SH-SY5Y (cell line): Measurements from ENCODE around the gene SLC6A2.
A peak's percentile ranks its signal among the peaks of the same experiment; 100 is the strongest.

Experiments used
- GATA2 ChIP-seq: IDR thresholded peaks from 2 replicates; pipeline ENCODE4 v1.6.1; 2011; ENCODE audit warnings: mild to moderate bottlenecking, low read depth, low read length
- GATA3 ChIP-seq: IDR thresholded peaks from 2 replicates; pipeline ENCODE4 v1.6.1; 2011; ENCODE audit warnings: low read depth, mild to moderate bottlenecking, low read length, moderate library complexity

The SLC6A2 gene

DNA sequence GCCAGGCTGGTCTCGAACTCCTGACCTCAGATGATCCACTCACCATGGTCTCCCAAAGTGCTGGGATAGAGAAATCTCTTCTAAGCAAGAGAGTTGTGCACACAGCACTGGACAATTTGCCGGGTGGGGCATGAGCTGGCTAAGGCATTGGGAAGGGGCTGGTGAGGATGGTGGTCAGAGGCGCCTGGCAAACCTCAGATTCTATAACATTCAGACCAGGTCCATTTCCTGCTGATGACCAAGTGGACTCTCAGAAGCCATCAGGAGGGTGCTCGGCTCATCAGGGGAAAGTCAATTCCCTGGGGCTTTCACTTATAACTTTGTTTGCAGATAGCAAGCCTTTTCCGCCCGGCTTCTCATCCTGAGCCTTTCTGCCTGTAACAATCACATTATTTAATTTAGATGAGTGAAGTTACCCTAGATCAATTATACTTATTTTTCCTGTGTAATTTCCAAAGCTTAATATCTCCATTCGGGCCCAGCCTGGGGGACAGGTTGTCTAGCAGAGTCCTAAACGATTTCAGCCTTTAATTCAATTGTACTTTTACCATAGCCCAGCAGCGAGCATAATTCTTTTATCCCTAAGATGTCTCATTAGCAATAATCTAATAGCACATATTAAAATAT is 15.0 kb upstream of the SLC6A2 start:
- no peak for TF ChIP-seq GATA3
- TF ChIP-seq GATA2, result no peak

DNA sequence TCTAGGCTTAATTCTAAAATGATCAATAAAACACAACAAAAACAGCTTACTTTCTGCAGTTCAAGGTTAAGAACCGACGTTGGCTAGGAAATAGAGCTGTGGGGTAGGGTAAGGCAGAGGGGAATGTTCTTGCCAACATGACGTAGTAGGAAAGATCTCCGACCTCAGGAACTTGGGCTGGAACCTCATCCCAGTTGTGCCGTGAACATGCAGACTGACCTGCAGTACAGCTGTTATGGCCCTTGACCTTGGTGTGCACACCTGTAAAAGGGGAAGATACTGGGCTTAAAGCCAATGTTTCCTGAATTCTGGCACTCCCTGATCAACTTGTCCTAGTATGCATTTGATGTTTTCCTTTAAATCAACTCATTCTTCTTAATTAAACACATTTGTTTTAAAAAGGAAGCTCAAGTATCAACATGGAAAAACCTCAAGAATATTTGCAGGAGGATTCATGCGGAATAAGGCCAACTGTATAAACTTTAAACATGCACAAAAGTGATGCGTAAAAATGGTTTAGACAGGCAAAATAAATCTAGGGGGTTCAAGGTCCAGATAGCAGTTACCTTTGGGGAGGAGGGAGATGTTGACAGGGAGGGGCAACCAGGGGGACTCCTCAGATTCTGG is 14.2 kb upstream of the SLC6A2 start:
- TF ChIP-seq GATA2 (no peak), GATA3 (no peak)

DNA sequence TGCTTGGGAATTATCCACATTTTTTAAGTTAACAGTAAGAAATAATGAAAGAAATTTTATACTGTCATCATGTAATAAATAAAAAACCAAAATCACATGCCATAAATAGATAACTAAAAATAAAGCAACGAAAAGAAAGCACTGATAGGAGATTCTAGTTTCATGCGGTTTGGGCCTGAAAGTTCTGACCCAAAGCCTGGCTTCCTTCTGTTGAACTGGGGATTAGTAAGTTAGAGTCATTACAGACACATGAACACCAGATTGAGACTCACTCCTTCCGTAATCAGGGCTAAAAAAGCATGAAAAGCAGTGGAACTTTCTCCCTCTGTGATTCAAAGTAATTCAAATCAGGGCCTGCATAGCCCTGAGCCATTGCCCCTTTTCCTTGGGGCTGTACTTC is 13.2 kb upstream of the SLC6A2 start:
- TF ChIP-seq GATA2, result no peak
- no peak for TF ChIP-seq GATA3

DNA sequence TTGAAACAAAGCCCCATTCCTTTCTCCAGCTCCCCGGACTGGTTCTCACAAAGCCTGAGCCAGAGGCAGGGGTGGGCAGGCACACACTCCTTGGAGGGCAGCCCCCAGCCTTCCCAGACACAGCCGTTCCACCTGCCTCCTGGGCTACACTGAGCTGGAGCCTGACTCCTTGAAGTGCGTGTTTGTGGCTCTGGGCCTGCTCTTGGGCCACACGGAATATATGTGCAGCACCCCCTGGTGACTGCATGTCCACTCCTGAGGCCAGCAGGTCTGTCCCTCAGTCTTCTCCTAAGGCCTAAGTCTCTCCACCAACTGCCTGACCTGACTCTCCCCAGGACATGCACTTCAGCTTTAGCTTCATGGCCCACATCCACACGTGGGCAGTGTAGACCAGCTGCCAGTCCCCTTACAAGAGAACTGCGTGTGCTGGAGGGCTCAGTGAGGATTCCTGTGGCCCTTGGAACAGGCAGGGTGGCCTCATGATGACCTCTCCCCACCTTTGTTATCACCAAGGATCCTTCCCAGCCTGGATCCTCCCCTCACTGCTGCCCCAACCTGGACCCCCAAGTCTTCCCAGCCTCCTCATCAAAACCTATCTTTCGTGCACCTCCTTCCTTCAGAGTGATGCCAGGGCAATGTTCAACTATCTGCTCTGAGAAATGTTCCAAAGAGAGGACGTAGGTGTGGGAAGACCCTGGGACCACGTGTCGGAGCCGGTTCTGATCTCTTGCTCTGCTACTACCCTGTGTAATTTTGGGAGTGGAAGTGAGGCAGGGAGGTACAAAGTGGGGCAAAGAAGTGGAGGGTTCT is 12.4 kb upstream of the SLC6A2 start:
- no peak for TF ChIP-seq GATA3

DNA sequence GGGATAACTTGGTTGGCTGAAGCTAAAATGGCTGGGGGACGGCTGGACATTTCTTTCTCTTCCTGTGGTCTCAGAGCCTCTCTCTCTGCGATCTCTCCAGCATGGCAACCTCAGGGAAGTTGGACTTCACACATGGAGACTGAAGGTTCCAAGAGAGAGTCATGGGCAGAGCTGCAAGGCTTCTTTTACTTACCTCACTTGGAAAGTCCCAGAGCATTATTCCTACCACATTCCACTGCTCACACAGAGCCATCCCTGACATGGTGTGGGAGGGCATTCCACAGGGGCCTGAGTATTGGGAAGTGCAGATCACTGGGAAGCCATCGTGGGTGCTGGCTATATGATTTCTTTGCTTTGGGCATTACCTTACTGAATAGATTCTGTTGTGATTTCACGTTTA is 9.8 kb upstream of the SLC6A2 start:
- no peak for TF ChIP-seq GATA2
- TF ChIP-seq GATA3, result no peak

DNA sequence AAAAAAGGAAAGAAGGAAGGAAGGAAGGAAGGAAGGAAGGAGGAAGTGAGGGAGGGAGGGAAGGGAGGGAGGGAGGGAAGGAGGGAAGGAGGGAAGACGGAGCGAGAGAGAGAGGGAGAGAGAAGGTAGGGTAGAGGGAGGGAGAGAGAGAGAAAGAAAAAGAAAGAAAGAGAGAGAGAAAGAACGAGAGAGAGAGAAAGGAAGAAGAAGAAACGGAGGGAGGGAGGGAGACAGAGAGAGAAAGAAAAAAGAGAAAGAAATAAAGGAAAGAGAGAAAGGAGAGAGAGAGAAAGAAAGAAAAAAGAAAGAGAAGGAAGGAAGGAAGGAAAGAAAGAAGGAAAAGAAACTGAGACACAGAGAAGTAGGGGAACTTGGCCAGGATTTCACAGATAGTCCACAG is 8.4 kb upstream of the SLC6A2 start:
- no peak for TF ChIP-seq GATA3

DNA sequence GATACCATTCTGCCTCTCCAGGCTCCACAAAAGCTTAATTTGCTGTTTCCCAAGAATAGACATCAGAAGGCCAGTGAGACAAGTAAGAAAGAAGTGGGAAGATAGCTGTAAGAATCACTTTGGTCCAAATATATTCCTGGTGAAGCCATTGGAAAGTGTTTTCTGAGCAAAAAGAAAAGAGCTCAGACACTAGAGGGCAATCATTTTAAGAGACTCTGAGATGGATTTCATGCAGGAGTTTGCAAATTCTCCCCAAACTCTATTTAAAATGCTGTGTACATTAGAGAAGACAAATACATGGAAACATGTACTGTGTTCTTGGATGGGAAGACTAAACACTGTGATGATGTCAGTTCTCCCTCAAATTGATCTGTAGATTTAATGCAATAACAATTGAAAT is 8.0 kb upstream of the SLC6A2 start:
- TF ChIP-seq GATA3, result no peak
- TF ChIP-seq GATA2, result no peak

DNA sequence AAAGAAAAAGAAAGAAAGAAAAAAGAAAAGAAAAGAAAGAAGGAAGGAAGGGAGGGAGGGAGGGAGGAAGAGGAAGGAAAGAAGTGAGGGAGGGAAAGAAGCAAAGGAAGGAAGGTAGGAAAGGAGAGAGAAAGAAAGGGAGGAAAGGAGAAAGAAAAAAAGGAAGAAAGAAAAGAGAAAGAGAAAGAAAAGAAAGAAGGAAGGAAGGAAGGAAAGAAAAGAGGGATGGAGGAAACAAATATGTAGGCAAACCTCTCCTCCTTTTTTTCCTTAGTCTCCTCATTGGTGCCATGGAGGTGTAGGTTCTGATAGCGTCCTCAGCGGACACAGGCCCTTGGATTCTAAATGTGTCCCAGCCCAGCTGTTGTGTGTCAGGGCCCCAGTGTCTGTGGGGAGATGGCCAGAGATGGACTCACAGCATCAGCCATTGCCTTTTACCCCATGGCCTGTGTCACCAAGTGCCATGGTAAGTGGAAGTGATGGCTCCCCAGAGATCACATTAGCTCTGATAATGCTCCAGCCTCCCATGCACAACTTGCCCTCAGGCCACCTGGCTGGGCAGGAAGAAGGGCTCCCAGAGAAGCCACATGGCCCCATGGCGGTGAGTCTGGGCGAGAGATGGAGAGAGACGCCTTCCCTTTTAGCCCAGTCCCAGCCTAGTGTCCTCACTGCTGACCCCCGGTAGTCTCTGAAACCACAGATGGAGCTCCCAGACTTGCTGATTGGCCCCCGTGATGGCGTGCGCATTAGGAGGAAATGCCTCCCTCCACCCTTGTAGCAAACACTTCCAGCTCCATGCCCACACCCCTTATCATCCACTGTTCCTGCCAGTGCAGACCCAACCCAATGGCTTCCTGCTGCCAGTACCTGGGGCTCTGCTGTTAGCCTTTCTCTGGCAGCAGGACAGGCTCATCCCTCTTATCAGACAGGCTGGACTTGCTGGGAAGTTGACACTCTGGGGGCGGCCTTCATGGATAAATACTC is 3.7 kb upstream of the SLC6A2 start:
- TF ChIP-seq GATA2 (peak; percentile 82), GATA3 (0 out of 2 replicates have a peak, but pooled peaks have one; percentile 54)

DNA sequence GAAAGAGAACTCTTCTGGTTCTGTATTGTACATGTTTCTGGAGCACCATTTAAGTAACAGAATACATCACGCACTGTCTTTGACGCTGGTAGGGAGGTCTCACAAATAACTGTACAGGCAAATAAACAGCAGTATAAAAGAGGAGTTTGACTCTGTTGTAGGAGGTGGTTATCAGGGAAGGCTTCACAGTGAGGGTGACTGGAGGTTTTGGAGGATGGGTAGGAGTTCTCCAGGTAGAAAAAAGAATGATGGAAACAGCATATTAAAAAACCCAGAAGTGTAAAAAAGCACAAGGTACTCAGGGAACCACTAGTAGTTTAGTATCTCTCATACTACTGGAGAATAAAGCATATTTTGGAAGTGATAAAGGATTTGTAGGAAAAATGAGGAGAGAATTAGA is 2.7 kb upstream of the SLC6A2 start:
- no peak for TF ChIP-seq GATA2
- TF ChIP-seq GATA3, result no peak

DNA sequence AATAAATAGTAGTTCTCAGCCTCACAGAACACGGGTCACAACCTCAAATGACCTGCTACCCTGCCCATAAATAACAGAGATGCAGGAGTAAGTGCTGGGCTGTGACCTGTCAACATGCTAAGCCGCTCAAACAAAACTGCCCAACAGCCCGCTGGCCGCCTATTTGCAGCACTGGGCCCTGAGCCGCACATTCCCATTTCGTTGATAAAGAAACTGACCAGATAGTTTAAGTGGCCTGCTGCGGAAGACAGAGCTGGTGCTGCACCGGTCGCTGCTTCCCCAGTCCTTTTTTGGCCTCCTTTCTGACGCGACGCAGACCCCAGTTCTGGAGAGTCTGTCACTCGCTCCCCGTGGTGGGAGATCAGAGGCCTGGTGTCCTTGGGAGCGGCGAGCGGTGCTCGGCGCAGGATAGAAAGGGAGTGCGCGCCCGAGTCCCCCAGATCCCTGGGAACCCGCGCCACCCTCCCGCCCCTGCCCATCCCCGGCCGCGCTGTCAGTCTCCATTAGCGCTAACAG is 349 bp upstream of the SLC6A2 start:
- TF ChIP-seq GATA3, result no peak
- no peak for TF ChIP-seq GATA2

DNA sequence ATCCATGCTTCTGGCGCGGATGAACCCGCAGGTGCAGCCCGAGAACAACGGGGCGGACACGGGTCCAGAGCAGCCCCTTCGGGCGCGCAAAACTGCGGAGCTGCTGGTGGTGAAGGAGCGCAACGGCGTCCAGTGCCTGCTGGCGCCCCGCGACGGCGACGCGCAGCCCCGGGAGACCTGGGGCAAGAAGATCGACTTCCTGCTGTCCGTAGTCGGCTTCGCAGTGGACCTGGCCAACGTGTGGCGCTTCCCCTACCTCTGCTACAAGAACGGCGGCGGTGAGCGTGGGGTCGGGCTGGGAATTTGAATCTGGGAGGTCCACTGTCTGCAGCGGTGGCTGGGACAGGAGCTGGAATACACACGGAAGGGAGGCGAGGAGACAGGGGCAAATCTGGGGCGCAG is 904 bp downstream of the SLC6A2 start:
- TF ChIP-seq GATA3 (no peak), GATA2 (no peak)

DNA sequence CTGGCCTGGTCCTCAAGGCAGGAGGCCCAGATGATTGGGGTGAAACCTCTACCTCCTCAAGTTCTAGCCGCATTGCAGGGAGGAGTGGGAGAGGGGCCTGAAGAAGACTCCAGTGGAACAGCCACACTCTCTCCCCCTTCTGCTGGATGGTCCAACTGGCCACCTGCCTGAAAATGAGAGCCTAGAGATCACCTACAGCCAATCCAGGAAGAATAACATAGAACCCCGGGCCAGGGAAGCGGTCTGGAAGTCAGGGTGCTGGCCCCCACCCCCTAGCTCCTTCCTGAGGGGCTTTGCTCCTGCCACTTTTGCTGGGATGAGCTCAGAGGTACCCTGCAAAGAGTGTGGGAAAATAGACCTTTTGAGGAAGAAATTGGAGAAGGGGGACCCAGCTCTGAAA is 1.8 kb downstream of the SLC6A2 start:
- no peak for TF ChIP-seq GATA3
- no peak for TF ChIP-seq GATA2

DNA sequence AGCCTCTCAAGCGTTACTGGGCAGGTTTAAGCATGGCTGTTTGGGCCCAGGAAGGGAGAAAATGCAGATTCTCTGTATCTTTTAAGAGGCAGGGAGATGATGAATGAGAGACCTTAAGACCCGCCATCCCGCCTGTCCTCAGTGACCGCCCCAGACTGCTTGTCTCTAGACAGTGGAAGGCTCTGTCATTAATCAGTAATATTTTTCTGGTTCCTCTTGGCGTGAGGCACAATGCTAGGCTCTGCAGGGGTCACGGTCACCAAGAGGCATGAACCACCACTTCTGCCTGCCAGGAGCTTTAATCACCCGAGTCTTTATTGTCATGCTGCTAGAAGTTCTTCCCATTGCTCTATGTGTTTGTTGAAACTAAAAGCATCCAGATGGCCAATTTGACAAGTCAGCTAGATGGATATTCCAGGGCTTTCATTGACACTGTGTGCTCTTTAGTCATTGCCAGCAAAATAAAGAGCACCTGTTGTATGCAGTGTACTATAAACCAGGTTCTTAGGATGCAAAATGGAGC is 3.2 kb downstream of the SLC6A2 start:
- TF ChIP-seq GATA2 (no peak), GATA3 (no peak)
